PC-9 (cell line): Measurements from ENCODE around the gene IRAK4. TPM values are rescaled to one million over a fixed set of nuclear protein-coding genes. Genes with fewer than 3 reads are reported as not detected.

ENCODE experiments used
- BruUV-seq: library from RNA; stranded (reverse); fragments of 400-500 nt; replicated peaks from 2 replicates; lab custom pipeline; 2021; lab: Mats Ljungman, UMichigan
- CTCF ChIA-PET: fragments of 300-600 bp; sonication (Branson Sonifier 250); formaldehyde crosslinking; loops from one replicate; lab custom pipeline; 2022; ENCODE audit warnings: antibody characterized with exemption; lab: Charles Lee
- POLR2A ChIA-PET: fragments of 300-600 bp; sonication (Branson Sonifier 250); formaldehyde crosslinking; loops from one replicate; lab custom pipeline; 2022; ENCODE audit warnings: antibody characterized with exemption; ENCODE audit not compliant: unreplicated experiment; lab: Charles Lee
- DNase-seq, 2 experiments: peaks; one replicate each; pipeline versions ENCODE4 v3.0.0 to v3.0.0-alpha.2; 2015 to 2022; ENCODE audit warnings: mixed read lengths in 1 of 2
- H2AFZ ChIP-seq: fragments of 200-600 bp; sonication (generic); 2 replicates; pipeline ENCODE4 v1.8.1; 2017; ENCODE audit warnings: antibody characterized with exemption
- H3F3A ChIP-seq: fragments of 200-600 bp; sonication (generic); 2 replicates; pipeline ENCODE4 v1.8.1; 2017; ENCODE audit warnings: antibody characterized with exemption, mild to moderate bottlenecking, low read depth; ENCODE audit not compliant: insufficient read depth
- H3K27ac ChIP-seq: fragments of 200-600 bp; sonication (generic); 2 replicates; pipeline ENCODE4 v1.6.1; 2016; ENCODE audit warnings: mixed run types
- H3K27me3 ChIP-seq: fragments of 200-600 bp; sonication (generic); 2 replicates; pipeline ENCODE4 v1.6.1; 2016; ENCODE audit warnings: low read depth, mixed run types; ENCODE audit not compliant: insufficient read depth
- H3K36me3 ChIP-seq: fragments of 200-600 bp; sonication (generic); 2 replicates; pipeline ENCODE4 v1.6.1; 2016; ENCODE audit warnings: low read depth, mixed run types
- H3K4me1 ChIP-seq: fragments of 200-600 bp; sonication (generic); replicated peaks from 2 replicates; pipeline ENCODE4 v1.6.1; 2016; ENCODE audit warnings: mixed run types; ENCODE audit not compliant: insufficient read depth
- H3K4me2 ChIP-seq: fragments of 200-600 bp; sonication (generic); 2 replicates; pipeline ENCODE4 v1.6.1; 2017; ENCODE audit warnings: mixed run types
- H3K4me3 ChIP-seq: fragments of 200-600 bp; sonication (generic); 2 replicates; pipeline ENCODE4 v1.6.1; 2016; ENCODE audit warnings: mixed run types
- H3K79me2 ChIP-seq: fragments of 200-600 bp; sonication (generic); 2 replicates; pipeline ENCODE4 v1.6.1; 2017; ENCODE audit warnings: low read depth, mixed run types
- H3K9me2 ChIP-seq: fragments of 200-600 bp; sonication (generic); 2 replicates; pipeline ENCODE4 v1.8.1; 2017; ENCODE audit warnings: mild to moderate bottlenecking; ENCODE audit not compliant: insufficient read depth
- H3K9me3 ChIP-seq: fragments of 200-600 bp; sonication (generic); 2 replicates; pipeline ENCODE4 v1.8.1; 2016; ENCODE audit warnings: low read depth; ENCODE audit not compliant: insufficient read depth
- H4K20me1 ChIP-seq: fragments of 200-600 bp; sonication (generic); 2 replicates; pipeline ENCODE4 v1.8.1; 2017; ENCODE audit not compliant: insufficient read depth
- EZH2 ChIP-seq: fragments of 200-600 bp; sonication (generic); IDR thresholded peaks from 2 replicates; pipeline ENCODE4 v1.8.0; 2017; ENCODE audit warnings: antibody characterized with exemption, low read depth
- intact Hi-C: fragments of 100-400 bp; cut with micrococcal nuclease; formaldehyde crosslinking; loops from one replicate; pipeline ENCODE4 v1.10.0; 2022; ENCODE audit not compliant: unreplicated experiment
- total RNA-seq: library from RNA; stranded (reverse); gene quantifications from 2 replicates; pipeline ENCODE4 v1.2.3, GENCODE V29; 2021
- TF ChIP-seq, protein P1 (sequence below): fragments of 200-600 bp; sonication (generic); conservative IDR thresholded peaks from 2 replicates; pipeline ENCODE4 v1.6.1; 2017; ENCODE audit warnings: mixed run types, antibody characterized with exemption, mild to moderate bottlenecking, moderate library complexity

Gene IRAK4
- total RNA-seq, 1 experiment from 2014 or later: 10.1 TPM

DNA sequence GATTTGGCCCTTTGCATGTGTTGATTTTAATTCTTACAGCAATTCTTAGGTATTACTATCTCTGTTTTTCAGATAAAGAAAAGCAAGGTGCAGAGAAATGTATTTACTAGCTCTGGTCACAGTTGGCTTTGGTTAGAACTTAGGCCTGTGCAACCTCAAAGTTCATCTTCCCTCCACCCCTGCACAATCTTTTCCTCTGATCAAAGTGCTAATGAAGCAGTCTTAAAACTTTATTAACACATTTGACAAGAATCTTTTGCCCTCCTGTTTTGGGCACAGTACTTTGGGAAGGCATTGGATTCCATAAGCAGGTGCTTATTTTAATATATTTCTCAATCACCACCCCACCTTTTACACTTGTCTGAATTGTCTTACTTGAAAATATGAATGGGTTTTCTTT, 2.7 kb downstream of the IRAK4 start:
- BruUV-seq: no TSS peak
- Histone ChIP-seq H2AFZ (no peak overlapping the region), H3K9me2 (no peaks in the 10 kb centered on the region), H4K20me1 (no peaks in the 10 kb centered on the region), H3K9me3 (no peaks in the 10 kb centered on the region), H3K4me2 (peak overlapping the region; percentile 26; the same call in 1 of the 2 replicates), H3K36me3 (no peaks in the 10 kb centered on the region), H3K4me1 (peaks cover 39% of the 10 kb centered on the region), H3K4me3 (no peak overlapping the region), H3F3A (no peaks in the 10 kb centered on the region), H3K27ac (0 out of 2 replicates have a peak overlapping the region, but pooled peaks have one; percentile 5), H3K79me2 (peaks cover 30% of the 10 kb centered on the region), H3K27me3 (no peaks in the 10 kb centered on the region)
- POLR2A ChIA-PET: no interaction called here
- CTCF ChIA-PET: no interaction called here
- no peak for TF ChIP-seq EZH2
- TF ChIP-seq, protein P1, sequence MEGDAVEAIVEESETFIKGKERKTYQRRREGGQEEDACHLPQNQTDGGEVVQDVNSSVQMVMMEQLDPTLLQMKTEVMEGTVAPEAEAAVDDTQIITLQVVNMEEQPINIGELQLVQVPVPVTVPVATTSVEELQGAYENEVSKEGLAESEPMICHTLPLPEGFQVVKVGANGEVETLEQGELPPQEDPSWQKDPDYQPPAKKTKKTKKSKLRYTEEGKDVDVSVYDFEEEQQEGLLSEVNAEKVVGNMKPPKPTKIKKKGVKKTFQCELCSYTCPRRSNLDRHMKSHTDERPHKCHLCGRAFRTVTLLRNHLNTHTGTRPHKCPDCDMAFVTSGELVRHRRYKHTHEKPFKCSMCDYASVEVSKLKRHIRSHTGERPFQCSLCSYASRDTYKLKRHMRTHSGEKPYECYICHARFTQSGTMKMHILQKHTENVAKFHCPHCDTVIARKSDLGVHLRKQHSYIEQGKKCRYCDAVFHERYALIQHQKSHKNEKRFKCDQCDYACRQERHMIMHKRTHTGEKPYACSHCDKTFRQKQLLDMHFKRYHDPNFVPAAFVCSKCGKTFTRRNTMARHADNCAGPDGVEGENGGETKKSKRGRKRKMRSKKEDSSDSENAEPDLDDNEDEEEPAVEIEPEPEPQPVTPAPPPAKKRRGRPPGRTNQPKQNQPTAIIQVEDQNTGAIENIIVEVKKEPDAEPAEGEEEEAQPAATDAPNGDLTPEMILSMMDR: no peak
- intact Hi-C loops: no loop called here
- DNase-seq: no peak

DNA sequence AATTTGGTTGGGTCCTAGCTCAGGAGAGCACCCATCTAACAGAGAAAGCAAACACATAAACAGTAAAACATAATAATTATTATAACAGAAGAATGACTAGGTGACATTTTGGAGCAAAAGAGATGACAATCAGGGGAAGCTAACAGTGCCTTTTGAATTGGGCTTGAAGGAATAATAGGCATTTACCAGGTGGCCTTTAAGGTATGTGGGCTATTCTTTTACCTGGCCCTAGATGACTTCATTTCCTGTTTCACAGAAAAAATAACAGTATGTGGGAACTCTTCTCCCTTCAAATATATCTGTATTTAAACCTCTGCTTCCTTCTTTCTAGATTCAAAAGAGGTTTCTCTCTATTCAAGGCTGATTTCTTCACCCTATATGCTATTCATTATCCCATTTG, 3.8 kb downstream of the IRAK4 start:
- BruUV-seq: no TSS peak
- Histone ChIP-seq H3K9me2 (no peaks in the 10 kb centered on the region), H4K20me1 (no peaks in the 10 kb centered on the region), H3K79me2 (peaks cover 20% of the 10 kb centered on the region), H3F3A (no peaks in the 10 kb centered on the region), H3K4me1 (peaks cover 36% of the 10 kb centered on the region), H3K36me3 (no peaks in the 10 kb centered on the region), H3K4me3 (no peak overlapping the region), H3K27me3 (no peaks in the 10 kb centered on the region), H2AFZ (no peak overlapping the region), H3K27ac (no peak overlapping the region), H3K4me2 (peak overlapping the region; percentile 26; the same call in 1 of the 2 replicates), H3K9me3 (no peaks in the 10 kb centered on the region)
- ChIA-PET POLR2A (no interaction called here), CTCF (interaction anchor here (1.2 kb wide), 1 partner anchor 46 kb away, joined by 8 read pairs; no protein-coding TSS in a partner anchor)
- no peak for DNase-seq
- TF ChIP-seq EZH2: no peak
- intact Hi-C loops: no loop called here

DNA sequence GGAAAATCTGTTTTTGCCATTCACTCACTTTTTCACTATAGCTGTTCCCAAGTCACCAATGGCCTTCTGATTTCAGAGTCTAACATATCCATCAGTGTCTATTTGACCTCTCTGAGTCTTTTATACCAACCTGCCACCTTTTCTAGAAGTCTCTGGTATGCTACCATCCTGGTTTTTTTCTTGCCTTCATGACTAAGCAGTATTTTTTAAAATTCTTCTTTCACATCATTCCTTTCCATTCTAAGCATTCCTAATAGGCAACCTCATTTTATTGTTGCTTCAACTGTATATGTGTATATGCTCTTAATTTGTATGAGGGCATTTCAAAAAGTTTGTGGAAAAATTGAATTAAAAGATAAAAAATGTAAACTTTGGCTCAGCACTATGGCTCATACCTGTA, 5.0 kb downstream of the IRAK4 start:
- Histone ChIP-seq H3F3A (no peaks in the 10 kb centered on the region), H3K27me3 (no peaks in the 10 kb centered on the region), H3K4me1 (peaks cover 31% of the 10 kb centered on the region), H3K9me3 (no peaks in the 10 kb centered on the region), H4K20me1 (no peaks in the 10 kb centered on the region), H3K79me2 (peaks cover 13% of the 10 kb centered on the region; the same call in 1 of the 2 replicates), H3K36me3 (no peaks in the 10 kb centered on the region), H3K9me2 (no peaks in the 10 kb centered on the region), H2AFZ (no peak overlapping the region), H3K27ac (no peak overlapping the region), H3K4me3 (no peak overlapping the region), H3K4me2 (no peak overlapping the region)
- no TSS peak for BruUV-seq
- DNase-seq: no peak
- CTCF ChIA-PET: no interaction called here
- TF ChIP-seq, protein P1: no peak
- no peak for TF ChIP-seq EZH2
- POLR2A ChIA-PET: interaction anchor here (0.5 kb wide), 1 partner anchor 800 kb away, joined by 3 read pairs; no protein-coding TSS in a partner anchor
- intact Hi-C loops: no loop called here

- no TSS peak for BruUV-seq
Observed at GRCh38 chr12:43764528-43764927, 5.8 kb downstream of the IRAK4 start.

More at GRCh38 chr12:43764528-43764927, 5.8 kb downstream of the IRAK4 start:
- no peaks in the 10 kb centered on the region for H3K36me3 ChIP-seq
- H3K27me3 ChIP-seq: no peaks in the 10 kb centered on the region
- no peaks in the 10 kb centered on the region for H3F3A ChIP-seq
- no peak for DNase-seq
- intact Hi-C loops: no loop called here
- no peaks in the 10 kb centered on the region for H3K9me3 ChIP-seq
- CTCF ChIA-PET: no interaction called here
- H4K20me1 ChIP-seq: no peaks in the 10 kb centered on the region
- POLR2A ChIA-PET: no interaction called here
- TF ChIP-seq, protein P1: no peak
- TF ChIP-seq EZH2: no peak
- H3K27ac ChIP-seq: no peak overlapping the region
- H3K9me2 ChIP-seq: no peaks in the 10 kb centered on the region
- peaks cover 13% of the 10 kb centered on the region; the same call in 1 of the 2 replicates for H3K79me2 ChIP-seq
- H3K4me3 ChIP-seq: no peak overlapping the region
- peaks cover 30% of the 10 kb centered on the region for H3K4me1 ChIP-seq
- H2AFZ ChIP-seq: no peak overlapping the region
- no peak overlapping the region for H3K4me2 ChIP-seq
